Activated CD8-positive, alpha-beta T cell treated with anti-CD3 and anti-CD28 coated beads for 36 hours (primary cell): ENCODE results near the gene P2RY4. TPM values are rescaled to one million over a fixed set of nuclear protein-coding genes. Genes with fewer than 3 reads are reported as not detected.

Source experiments
- ATAC-seq: fragments of 200-7000 bp; cut with Tn5 transposase; one replicate; pipeline ENCODE4 v1.10.0; 2021; ENCODE audit warnings: mild to moderate bottlenecking, moderate library complexity
- CTCF ChIA-PET: fragments of 350-600 bp; sonication (Branson Sonifier 250); formaldehyde crosslinking; loops from one replicate; lab custom pipeline; 2021; ENCODE audit warnings: antibody characterized with exemption; lab: Charles Lee
- POLR2A ChIA-PET: fragments of 350-600 bp; sonication (Branson Sonifier 250); formaldehyde crosslinking; loops from one replicate; lab custom pipeline; 2021; ENCODE audit warnings: antibody characterized with exemption; lab: Charles Lee
- DNase-seq: peaks from one replicate; pipeline ENCODE4 v3.0.0-alpha.2; 2020
- H3K27ac Mint-ChIP-seq: one replicate; pipeline ENCODE4 v1.8.0; 2021; ENCODE audit warnings: mild to moderate bottlenecking, mixed read lengths
- H3K27me3 Mint-ChIP-seq: one replicate; pipeline ENCODE4 v1.8.0; 2021; ENCODE audit warnings: mixed read lengths
- H3K36me3 Mint-ChIP-seq: one replicate; pipeline ENCODE4 v1.8.0; 2021; ENCODE audit warnings: low read depth, mixed read lengths
- H3K4me1 Mint-ChIP-seq: one replicate; pipeline ENCODE4 v1.8.0; 2021; ENCODE audit warnings: low read depth, mixed read lengths
- H3K4me3 Mint-ChIP-seq: one replicate; pipeline ENCODE4 v1.8.0; 2021; ENCODE audit warnings: mild to moderate bottlenecking, moderate library complexity, mixed read lengths
- H3K9me3 Mint-ChIP-seq: one replicate; pipeline ENCODE4 v1.8.0; 2021; ENCODE audit warnings: mixed read lengths
- CTCF ChIP-seq: fragments of 200-600 bp; IDR thresholded peaks from one replicate; pipeline ENCODE4 v1.8.0; 2022; ENCODE audit warnings: antibody characterized with exemption, mild to moderate bottlenecking
- intact Hi-C: fragments of 100-400 bp; cut with micrococcal nuclease; formaldehyde crosslinking; loops from one replicate; pipeline ENCODE4 v1.10.0; 2022
- total RNA-seq, 2 experiments: library from RNA; stranded (reverse); gene quantifications; one replicate each; pipeline ENCODE4 v1.2.3, GENCODE V29; 2021

P2RY4 gene
- total RNA-seq, 2 experiments from 2014 or later: 0.27 TPM; not detected in 1

GRCh38 chrX:70254909-70255308, 5.1 kb downstream of the P2RY4 start:
- Mint-ChIP-seq H3K27me3 (no peaks in the 10 kb centered on the region), H3K9me3 (no peaks in the 10 kb centered on the region), H3K4me3 (no peak overlapping the region), H3K36me3 (no peaks in the 10 kb centered on the region), H3K4me1 (peaks cover 22% of the 10 kb centered on the region), H3K27ac (peak overlapping the region; percentile 18)
- POLR2A ChIA-PET: no interaction called here
- TF ChIP-seq CTCF: no peak
- no peak for ATAC-seq
- intact Hi-C loops: no loop called here
- no peak for DNase-seq
- CTCF ChIA-PET: no interaction called here

GRCh38 chrX:70254063-70254400, 6.0 kb downstream of the P2RY4 start:
- ATAC-seq (peak; percentile 42), DNase-seq (no peak)
- TF ChIP-seq CTCF: no peak
- intact Hi-C loops: no loop called here
- POLR2A ChIA-PET: no interaction called here
- Mint-ChIP-seq H3K9me3 (no peaks in the 10 kb centered on the region), H3K4me3 (no peak overlapping the region), H3K36me3 (no peaks in the 10 kb centered on the region), H3K27ac (peak overlapping the region; percentile 86), H3K4me1 (peaks cover 22% of the 10 kb centered on the region), H3K27me3 (no peaks in the 10 kb centered on the region)
- CTCF ChIA-PET: interaction anchor here (1.4 kb wide), 1 partner anchor 9 kb away, joined by 5 read pairs; no protein-coding TSS in a partner anchor

- no peak overlapping the region for H3K4me3 Mint-ChIP-seq
These were observed 6.5 kb downstream of the P2RY4 start for GRCh38 chrX:70253377-70254062.

GRCh38 chrX:70252491-70252890, 7.5 kb downstream of the P2RY4 start:
- ChIA-PET CTCF (no interaction called here), POLR2A (no interaction called here)
- Mint-ChIP-seq H3K36me3 (no peaks in the 10 kb centered on the region), H3K27me3 (no peaks in the 10 kb centered on the region), H3K27ac (no peak overlapping the region), H3K4me3 (no peak overlapping the region), H3K4me1 (peaks cover 22% of the 10 kb centered on the region), H3K9me3 (no peaks in the 10 kb centered on the region)
- DNase-seq: no peak
- TF ChIP-seq CTCF: no peak
- intact Hi-C loops: no loop called here
- no peak for ATAC-seq

More at GRCh38 chrX:70253377-70254062, 6.5 kb downstream of the P2RY4 start:
- H3K27ac Mint-ChIP-seq: peak overlapping the region; percentile 86
- no peaks in the 10 kb centered on the region for H3K27me3 Mint-ChIP-seq
- DNase-seq (no peak), ATAC-seq (peak; percentile 80)
- intact Hi-C loops: no loop called here
- CTCF ChIA-PET: interaction anchor here (1.4 kb wide), 1 partner anchor 9 kb away, joined by 5 read pairs; no protein-coding TSS in a partner anchor
- H3K4me1 Mint-ChIP-seq: peaks cover 22% of the 10 kb centered on the region
- H3K9me3 Mint-ChIP-seq: no peaks in the 10 kb centered on the region
- POLR2A ChIA-PET: no interaction called here
- TF ChIP-seq CTCF: no peak
- H3K36me3 Mint-ChIP-seq: no peaks in the 10 kb centered on the region

GRCh38 chrX:70247252-70247651, 12.8 kb downstream of the P2RY4 start:
- no peak overlapping the region for H3K27ac Mint-ChIP-seq
- ATAC-seq: no peak

More at GRCh38 chrX:70247252-70247651, 12.8 kb downstream of the P2RY4 start:
- no peak for DNase-seq
- Mint-ChIP-seq H3K27me3 (no peaks in the 10 kb centered on the region), H3K4me3 (no peak overlapping the region), H3K36me3 (no peaks in the 10 kb centered on the region), H3K9me3 (no peaks in the 10 kb centered on the region), H3K4me1 (no peaks in the 10 kb centered on the region)
- ChIA-PET POLR2A (no interaction called here), CTCF (no interaction called here)
- intact Hi-C loops: no loop called here
- no peak for TF ChIP-seq CTCF
